HG03280 (cell line): Measurements from ENCODE around the gene FAAP20.
A peak's percentile ranks its signal among the peaks of the same experiment; 100 is the strongest.

Source experiments
- ATAC-seq: cut with Tn5 transposase; IDR thresholded peaks from one replicate; pipeline ENCODE4 v1.9.1; 2021; ENCODE audit warnings: mild to moderate bottlenecking, moderate library complexity; ENCODE audit not compliant: unreplicated experiment

Gene FAAP20

DNA sequence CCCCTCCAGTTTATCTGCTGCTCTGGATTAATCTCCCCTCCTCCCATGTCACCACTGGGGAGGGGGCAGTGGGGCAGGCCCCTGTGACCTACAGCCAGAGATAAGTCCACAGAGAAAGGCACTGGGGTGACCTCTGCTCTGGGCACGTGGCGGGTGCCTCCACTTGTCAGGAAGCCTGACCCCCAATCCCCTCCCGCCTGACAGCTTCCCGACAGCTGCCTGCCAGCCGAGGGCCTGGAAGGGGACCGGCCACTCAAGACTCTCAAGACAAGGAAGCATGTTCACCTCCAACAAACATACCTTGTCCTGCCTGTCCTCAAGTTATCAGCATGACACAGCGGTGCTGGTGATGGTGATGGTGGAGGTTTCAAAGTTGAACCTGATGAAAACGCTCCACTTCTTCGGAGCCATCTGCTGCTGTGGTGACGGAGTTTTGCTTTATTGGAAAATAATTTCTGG, 3.2 kb upstream of the FAAP20 start:
- ATAC-seq, result no peak

DNA sequence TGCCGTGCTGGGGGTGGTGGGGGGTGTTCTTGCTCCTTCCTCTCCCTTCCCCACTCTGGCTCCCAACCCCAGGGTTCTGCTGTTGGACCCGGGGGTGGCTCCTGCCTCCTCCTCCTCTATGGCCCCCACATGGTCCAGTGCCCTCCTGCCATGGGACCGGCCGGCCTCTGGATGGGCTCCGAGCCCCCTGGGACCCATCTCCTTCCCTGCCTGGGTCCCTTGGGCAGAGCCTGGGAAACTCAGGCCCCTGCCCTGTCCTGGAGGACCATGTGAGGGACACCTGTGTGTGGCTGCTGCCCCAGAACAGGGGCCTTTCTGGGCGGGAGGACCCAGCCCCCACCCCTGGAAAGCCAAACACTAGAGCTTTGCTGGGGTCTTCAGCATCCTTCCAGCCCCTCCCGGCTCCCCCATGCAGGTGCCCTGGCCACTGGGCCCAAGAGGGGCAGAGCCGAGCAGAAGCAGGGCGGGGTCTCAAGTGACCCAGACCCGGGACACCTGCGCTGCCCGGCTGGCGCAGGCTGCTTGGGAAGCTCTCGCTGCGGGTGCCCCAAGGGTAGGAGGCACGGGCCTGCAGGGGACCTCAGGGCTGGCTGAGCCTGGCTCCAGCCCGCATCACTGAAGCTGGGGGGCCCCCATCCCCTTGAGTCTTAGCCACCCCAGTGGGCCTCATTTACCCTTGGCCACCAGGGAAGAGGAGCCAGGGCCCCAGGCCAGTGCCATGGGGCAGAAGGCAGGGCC, 2.5 kb upstream of the FAAP20 start:
- ATAC-seq, result no peak

DNA sequence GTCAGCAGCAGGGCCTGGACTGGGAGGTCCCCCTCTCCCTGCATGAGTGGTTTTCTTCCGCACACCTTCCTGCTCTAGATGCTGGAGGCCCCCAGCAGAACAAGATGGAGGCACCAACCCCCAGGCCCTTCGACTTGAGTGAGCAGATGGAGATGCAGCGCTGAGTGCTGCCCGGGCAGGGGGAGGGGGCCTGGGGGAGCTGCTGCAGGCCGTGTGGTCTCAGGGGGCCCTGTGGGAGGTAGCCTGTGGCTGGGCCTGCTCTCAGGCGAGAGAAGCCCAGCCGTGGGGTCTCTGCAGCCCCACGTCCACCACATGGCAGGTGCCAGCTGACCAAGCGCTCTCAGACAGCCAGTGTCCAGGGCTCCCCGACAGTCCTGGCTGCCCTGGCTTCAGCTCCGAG, 1.2 kb upstream of the FAAP20 start:
- no peak for ATAC-seq

DNA sequence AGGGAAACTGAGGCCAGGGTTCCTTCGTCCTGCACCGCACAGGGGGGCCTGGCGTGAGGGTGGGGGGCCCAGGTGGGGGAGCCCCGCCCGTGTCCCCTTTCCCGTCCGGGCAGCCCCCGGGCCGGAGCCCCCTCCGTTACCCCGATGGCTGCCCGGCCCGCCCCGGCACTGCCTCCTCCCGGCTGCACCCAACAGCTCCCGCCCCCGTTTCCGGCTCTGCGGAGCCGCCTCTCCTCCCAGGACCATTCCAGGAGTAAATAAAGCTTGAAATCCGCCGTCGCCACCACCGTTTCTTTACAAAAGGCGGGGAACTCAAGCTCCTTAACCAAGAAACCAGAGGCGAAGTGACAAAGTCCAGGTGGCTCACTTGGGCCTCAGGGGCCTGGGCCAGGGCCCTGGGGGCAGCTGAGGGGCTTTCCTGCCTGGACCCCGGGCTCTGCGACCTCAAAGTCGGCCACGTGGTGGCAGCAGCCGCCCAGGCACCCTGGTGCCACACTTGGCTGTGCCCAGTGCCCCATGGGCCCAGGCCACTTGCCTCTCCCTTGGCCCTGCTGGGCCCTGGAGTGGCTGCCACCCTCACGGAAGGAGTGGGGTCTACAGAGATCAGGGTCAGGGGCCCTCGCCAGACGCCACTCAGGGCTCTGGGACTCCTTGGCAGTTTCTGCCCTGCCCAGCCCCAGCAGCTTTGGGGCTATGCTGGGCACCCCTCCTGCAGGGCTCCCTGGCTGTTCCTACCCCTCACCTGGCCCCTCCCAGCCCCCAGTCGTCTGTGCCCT, 514 bp upstream of the FAAP20 start:
- ATAC-seq, result peak; percentile 68

DNA sequence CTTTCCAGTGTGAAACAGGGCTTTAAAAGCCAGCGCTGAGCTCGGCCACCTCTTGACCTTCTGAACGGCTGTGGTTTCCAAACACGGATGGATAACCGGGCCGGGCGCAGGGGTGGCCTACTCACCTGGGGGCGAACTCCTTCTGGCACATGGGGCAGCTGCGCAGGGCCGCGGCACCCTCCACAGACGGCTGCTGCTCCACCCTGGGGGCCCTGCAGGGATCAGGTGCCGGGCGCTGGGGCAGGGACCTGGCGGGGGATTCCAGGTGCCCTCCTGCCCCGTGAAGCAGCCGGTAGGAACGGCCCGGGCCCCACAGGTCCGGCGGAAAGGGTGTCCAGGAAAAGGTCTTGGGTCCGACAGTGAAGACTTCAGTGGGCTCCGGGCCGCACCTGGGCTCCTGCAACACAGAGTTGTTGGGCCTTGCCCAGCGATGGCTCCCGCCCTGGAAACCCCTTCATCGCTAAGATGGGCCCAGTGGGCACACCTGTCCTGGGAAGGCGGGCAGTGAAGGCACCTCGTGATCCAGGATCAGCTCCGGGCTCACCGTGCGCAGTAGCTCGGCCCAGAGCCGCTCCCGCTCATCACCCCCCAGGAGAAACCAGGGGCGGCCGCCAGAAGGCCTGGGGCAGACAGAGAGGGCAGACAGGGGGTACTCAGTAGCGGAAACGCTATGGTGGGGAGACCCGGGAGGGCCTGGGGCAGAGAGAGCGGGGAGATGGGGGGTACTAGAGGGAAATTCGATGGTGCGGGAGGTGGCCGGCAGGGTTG, 874 bp downstream of the FAAP20 start:
- ATAC-seq, result no peak

DNA sequence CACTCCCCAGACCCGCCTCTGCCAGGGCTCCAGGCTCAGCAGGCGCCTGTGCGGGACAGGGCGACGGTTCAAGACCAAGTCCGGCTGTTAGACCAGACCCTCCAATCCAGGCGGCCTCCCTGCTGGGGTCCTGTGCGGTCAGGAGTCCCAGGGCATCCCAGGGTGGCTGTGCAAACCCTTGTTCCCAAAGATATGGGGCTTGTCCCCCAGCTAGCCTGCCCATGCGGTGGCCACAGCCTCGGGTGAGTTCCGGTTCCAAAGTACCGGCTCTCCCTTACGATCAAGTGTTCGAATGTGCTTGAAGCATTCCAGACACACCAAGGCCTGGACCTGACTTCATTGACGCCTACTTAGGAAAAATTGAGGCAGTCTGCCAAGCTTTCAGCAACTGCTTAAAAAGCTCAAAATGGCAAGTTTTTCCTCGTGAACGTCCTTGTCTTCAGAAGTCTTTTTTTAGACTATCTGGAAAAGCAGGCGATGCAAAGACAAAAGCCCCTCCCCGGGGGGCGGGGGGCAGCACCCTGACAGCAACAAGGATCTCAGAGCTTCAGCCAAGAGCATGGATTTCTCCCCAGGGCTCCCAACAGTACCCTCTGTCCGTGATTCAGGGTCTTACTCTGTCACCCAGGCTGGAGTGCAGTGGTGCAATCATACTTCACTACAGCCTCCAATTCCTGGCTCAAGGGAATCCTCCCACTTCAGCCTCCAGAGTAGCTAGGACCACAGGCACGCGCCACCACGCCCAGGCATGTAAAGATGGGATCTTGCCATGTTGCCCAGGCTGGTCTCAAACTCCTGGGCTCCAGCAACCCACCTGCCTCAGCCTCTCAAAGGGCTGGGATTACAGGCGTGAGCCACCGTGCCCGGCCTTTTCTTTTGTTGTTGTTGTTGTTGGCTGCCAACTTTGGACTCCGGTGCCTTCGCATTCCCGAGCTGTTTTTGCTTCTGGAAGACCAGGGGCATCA, 2.3 kb downstream of the FAAP20 start:
- no peak for ATAC-seq

DNA sequence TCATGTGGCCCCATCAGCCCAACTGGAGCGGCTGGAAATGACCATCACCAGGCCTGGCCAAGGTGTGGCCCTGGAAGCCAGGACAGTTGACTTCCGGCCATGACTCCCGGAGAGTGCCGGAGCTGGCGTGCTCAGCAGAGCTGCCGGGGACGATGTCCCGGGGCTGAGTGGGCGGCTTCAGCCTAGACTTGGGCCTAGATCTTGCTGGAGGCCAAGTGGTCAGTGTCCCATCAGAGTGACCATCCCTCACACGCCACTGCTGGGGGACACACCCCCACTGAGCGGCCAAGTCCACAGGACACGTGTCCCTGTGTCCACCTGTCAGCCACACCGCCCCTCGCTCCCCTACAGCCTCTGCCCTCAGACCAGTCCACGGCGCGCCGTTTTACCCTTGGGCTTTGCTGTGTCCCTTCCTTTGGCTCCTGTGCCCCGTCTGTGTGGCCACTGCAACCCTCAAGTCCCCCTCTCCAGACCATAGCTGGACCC, 4.0 kb downstream of the FAAP20 start:
- no peak for ATAC-seq

DNA sequence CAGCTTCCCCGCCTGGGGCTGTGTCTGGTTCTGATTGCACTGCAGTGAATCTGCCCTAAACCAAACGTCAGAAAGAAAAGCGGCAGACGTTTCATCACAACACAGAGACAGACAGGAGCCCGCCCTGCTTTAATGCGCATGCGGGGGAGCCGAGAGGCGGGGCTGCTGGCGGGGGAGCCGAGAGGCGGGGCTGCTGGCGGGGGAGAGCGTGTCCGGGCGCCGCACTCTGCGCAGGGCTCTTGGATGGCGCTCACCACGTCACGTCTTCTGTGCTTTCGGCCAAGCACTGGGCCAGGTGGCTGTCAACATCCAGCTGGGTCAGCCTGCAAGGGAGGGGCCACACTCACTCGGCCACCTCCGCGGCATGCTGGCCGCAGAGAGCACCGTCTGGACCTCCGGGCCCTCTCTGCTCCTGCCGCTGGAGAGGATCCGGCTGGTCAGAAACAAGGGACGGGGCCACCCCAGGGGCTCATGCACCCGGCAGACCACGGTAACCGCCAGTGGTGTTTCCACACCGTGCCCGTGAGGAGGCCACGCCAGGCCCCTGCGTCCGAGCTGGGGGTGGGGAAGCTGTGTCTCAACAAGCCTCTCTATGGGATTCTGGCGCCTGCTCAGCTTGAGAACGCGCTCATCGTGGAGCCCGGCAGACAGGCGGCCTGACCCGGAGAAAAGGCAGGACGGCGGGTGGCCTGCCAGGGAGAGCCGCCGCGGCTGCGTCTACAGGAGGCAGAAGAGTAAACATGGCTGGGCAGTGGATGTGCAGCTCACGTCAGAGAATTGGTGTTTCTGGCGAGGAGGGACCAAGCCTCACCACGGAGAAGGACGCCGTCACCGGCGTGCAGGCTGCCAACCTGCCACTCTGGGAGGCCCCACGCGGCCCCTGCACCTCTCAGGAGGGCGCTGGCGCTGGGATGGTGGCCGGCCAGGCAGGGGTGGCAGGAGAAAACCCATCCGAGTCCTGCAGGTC, 4.8 kb downstream of the FAAP20 start:
- ATAC-seq, result peak; percentile 84

DNA sequence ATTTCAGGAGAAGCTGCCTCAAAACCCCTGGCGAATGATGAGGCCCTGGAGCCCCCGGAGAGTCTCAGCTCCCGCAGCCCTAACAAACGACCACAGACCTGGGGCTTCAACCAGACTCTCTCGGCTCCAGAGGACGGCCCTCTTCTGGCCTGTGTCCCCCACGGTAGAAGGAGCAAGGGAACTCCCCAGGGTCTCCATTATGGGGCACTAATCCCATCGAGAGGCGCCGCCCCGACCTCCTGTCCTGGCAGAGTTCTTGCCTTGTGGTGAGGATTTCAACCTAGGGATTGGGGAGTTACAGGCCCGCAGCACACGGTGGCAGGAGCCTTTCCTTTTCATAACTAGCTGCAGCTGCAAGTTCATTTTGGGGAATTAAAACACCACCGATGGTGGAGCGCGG, 6.2 kb downstream of the FAAP20 start:
- ATAC-seq, result no peak

DNA sequence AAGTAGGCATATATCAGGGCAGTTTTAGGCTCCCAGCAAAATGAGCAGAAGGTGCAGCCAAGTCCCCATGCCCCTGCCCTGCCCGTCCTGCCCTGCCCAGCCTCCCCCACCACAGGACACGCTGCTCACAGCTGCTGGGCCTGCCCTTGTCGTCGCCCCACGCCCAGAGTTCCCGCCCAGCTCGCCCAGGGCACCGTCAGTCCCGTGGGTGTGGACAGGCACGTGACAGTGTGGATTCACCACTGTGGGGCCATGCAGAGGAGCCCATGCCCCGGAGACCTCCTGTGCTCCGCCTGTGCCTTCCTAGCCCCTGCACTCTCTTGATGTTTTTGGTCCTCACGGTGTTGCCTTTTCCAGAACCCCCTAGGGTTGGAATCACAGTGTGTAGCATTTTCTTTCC, 7.0 kb downstream of the FAAP20 start:
- no peak for ATAC-seq

DNA sequence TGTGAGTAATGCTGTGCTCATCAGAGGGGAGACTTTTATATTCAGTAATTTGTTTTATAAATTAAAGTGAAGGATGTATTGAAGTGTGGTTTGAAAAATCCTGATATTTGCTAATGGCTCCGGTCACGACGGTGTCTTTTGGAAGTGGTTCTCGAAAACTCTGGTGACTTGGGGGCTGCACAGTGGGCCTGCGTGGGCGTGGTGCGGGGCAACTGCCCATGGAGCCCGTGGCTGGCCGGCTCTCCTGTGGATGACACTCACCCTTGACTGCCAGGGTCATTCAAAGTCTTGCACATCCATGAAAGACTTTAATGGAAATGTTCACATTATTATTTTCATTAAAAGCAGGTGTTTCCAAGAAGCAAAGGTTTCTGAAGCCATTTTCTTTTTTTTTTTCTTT, 7.7 kb downstream of the FAAP20 start:
- ATAC-seq, result no peak

DNA sequence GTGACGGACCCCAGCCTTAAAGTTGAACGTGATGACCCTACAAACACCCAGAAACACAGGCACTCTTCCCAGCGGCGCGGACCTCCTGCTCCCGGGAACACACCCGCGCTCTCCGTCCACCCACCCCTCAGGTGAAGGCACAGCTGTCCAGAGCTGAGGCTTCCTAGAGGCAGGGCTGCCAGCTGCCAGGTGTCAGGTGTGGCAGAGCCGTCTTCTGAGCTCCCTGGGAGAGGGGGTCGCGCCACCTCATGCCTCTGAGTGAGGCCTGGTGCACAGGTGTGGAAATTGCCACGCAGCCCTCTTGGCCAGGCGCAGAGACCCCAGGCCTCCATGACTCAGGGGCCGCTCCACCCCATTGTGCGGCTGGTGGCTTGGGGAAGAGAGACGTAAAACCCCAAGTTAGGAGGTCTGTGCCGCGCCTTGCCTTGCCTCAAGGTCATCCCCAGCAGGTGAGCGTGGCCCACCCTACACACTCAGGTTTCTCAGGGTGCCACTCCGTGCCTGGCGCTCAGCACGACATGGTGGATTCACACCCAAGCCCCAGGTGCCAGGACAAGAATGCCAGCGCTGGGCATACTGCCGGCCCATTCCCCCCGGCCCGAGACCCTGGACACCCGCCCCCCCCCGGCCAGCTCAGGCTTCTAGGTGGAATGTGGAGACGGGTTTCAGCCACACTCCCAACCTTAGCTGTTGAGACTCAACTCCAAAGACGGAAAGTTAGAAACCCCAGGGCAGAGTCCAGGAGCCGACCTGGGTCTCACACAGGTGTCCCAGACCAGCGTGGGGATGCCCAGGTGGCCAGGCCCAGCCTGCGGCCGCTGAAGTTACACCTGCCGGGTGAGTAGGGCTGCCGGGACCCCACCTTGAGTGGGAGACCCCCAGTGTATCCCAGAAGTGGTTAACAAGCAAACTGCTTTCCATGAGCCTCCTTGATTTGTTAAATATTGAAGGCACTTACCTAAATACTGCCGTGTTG, 8.4 kb downstream of the FAAP20 start:
- ATAC-seq, result no peak

DNA sequence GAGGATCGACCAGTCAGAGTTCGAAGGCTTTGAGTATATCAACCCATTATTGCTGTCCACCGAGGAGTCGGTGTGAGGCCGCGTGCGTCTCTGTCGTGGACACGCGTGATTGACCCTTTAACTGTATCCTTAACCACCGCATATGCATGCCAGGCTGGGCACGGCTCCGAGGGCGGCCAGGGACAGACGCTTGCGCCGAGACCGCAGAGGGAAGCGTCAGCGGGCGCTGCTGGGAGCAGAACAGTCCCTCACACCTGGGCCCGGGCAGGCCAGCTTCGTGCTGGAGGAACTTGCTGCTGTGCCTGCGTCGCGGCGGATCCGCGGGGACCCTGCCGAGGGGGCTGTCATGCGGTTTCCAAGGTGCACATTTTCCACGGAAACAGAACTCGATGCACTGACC, 9.6 kb downstream of the FAAP20 start:
- ATAC-seq, result no peak

DNA sequence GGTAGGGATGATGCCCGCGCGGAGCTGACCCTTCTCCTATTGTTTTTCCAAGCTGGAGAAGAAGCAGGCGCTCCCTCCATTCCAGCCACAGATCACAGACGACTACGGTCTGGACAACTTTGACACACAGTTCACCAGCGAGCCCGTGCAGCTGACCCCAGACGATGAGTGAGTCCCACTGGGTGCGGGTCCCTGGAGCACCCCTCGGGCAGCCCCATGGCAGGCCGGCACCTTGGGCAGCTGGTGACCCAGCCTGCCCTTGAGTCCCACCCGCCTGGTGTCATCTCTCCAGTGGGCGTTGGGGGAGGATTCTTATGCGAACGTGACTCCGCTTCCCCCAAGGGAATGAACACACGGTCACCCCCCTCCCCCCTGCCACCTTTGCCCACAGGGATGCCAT, 10.0 kb downstream of the FAAP20 start:
- no peak for ATAC-seq

DNA sequence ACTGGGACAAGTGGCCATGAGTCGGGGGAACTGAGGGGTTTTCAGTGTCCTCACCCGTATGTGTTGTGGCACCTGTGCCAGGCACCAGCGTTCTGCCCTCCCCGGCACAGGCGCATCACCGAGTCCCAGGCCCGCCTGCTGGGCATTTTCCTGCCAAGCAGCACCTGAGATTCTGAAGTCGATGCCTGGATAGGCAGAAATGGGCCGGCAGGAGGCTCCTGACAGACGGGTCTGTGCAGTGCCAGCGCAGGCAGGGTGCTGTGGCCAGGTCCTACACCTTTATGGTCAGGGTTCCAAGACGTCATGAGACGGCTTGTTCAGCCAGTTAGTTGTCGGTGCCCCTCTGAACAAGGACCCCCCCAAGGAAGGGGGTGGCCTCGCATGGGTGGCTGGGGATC, 10.6 kb downstream of the FAAP20 start:
- no peak for ATAC-seq

DNA sequence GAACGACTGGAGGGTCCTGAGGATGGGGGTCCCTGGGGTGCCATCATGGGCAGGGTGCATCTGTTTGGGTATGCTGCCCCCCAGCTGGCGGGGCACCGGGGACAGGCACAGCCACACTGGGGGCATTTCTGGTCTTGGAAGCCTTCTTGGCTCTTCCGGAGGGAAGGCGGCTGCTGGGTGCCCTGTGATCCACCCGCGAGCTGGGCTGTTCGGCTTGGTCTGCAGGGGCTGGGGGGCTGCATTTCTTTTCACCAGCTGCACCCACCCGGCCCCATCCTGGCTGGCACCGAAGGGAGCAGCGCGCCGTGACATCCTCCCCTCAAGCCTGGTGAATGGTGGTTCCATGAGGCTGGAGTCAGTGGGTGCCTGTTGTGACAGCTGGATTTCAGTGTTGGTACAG, 12.2 kb downstream of the FAAP20 start:
- ATAC-seq, result no peak

DNA sequence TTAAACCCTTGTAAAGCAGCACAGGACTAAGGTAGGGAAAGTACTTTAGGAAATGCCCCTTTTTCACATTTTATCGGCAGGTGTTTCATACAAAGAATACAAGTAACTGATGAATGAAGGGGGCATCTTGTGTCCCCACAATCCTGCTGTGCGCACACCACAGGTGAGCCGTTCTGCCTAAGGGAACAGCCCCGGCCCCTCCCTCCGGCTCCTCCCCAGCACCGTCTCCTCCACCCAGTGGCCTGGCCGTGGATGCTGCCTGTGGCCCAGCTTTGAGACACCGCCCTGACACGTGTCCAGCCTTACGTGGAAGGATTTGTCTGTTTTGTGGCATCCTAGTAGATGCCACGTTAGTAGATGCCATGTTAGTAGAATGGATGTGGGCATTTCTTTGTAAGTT, 12.8 kb downstream of the FAAP20 start:
- no peak for ATAC-seq

DNA sequence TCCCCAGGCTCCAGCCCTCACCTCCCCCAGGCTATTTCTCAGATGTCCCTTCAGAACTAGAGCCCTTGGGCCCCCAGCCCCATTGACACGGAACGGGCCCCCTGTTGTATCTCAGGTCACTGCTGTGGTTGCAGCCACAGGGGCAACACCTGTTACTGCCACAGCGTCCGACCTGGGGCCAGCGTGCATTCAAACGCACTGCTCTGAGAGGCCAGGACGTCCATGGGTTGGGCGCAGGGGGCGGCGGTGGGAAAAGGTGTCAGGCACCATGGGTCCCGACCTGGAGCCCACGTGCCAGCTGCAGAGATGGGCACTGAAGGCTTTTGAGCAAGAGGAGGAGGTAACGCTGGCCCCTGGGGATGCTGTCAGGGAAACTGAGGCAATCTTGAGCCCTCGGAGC, 13.3 kb downstream of the FAAP20 start:
- ATAC-seq, result no peak
